ENCODE measurements around the gene MTFP1.

DNA sequence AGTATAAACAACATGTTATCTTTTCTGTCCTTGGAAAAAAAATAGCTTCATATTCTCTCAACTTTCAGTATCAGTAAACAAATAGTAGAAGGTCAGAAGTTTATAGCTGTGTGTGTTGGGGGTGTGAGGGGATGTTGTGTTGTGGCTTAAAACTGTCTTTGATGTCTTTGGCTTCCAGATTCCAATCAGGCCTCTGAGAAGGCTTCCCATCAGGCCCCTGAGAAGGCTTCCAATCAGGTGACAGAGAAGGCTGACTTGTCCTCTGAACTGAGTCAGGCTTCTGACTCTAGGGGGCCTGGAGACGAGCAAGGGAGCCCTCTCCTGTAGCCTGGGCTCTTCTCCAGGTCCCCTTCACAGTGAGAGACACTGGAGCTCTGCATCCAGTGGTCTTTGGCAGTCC is 9.3 kb downstream of the MTFP1 start:
- TF ChIP-seq, protein P1, sequence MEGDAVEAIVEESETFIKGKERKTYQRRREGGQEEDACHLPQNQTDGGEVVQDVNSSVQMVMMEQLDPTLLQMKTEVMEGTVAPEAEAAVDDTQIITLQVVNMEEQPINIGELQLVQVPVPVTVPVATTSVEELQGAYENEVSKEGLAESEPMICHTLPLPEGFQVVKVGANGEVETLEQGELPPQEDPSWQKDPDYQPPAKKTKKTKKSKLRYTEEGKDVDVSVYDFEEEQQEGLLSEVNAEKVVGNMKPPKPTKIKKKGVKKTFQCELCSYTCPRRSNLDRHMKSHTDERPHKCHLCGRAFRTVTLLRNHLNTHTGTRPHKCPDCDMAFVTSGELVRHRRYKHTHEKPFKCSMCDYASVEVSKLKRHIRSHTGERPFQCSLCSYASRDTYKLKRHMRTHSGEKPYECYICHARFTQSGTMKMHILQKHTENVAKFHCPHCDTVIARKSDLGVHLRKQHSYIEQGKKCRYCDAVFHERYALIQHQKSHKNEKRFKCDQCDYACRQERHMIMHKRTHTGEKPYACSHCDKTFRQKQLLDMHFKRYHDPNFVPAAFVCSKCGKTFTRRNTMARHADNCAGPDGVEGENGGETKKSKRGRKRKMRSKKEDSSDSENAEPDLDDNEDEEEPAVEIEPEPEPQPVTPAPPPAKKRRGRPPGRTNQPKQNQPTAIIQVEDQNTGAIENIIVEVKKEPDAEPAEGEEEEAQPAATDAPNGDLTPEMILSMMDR (conservative IDR thresholded peaks at IDR 0.05; ENCODE audit: low read depth, low read length) = no peak
- TF ChIP-seq POLR2A (IDR thresholded peaks at IDR 0.05; ENCODE audit: low read depth, low read length) = no peak
- no peak for TF ChIP-seq MAZ (IDR thresholded peaks at IDR 0.05; ENCODE audit: borderline replicate concordance, low read depth, low read length)
- TF ChIP-seq, protein P2, sequence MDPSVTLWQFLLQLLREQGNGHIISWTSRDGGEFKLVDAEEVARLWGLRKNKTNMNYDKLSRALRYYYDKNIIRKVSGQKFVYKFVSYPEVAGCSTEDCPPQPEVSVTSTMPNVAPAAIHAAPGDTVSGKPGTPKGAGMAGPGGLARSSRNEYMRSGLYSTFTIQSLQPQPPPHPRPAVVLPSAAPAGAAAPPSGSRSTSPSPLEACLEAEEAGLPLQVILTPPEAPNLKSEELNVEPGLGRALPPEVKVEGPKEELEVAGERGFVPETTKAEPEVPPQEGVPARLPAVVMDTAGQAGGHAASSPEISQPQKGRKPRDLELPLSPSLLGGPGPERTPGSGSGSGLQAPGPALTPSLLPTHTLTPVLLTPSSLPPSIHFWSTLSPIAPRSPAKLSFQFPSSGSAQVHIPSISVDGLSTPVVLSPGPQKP (IDR thresholded peaks at IDR 0.05; ENCODE audit: borderline replicate concordance, low read depth, low read length) = no peak
- TF ChIP-seq MAFK (IDR thresholded peaks at IDR 0.05; ENCODE audit: low read depth, low read length) = no peak
- TF ChIP-seq CEBPB (IDR thresholded peaks at IDR 0.05; ENCODE audit: low read depth, low read length) = no peak
- no peak for TF ChIP-seq NFE2L2 (IDR thresholded peaks at IDR 0.05; ENCODE audit: low read depth, low read length)
